Measurements from ENCODE around the gene JAML. TPM values are rescaled to one million over a fixed set of nuclear protein-coding genes. Genes with fewer than 3 reads are reported as not detected.

JAML gene
- total RNA-seq, 1 donor from 2014 or later = 17.2 TPM

- no peaks in the 10 kb centered on the region for H3K27me3 ChIP-seq
- H3K36me3 ChIP-seq = no peaks in the 10 kb centered on the region
- no peaks in the 10 kb centered on the region for H3K9me3 ChIP-seq
- TF ChIP-seq CTCF (IDR thresholded peaks at IDR 0.05) (no peak), POLR2AphosphoS5 (IDR thresholded peaks at IDR 0.05; ENCODE audit: insufficient read depth in 1 of 2, low read depth in 1 of 2) (no peak), POLR2A (IDR thresholded peaks at IDR 0.05) (no peak)
- H3K4me1 ChIP-seq = no peaks in the 10 kb centered on the region
- no peak overlapping the region for H3K27ac ChIP-seq
- no peak for DNase-seq (ENCODE audit: extremely low spot score in 2 of 2)
- no peak overlapping the region for H3K4me3 ChIP-seq
- intact Hi-C loops (cut with DNase I) = no loop called here
Measured at GRCh38 chr11:118205606-118206378, 19.0 kb downstream of the JAML start.

- Histone ChIP-seq H3K4me1 (peaks cover 8% of the 10 kb centered on the region), H3K27me3 (no peaks in the 10 kb centered on the region), H3K4me3 (no peak overlapping the region), H3K27ac (no peak overlapping the region), H3K9me3 (no peaks in the 10 kb centered on the region), H3K36me3 (no peaks in the 10 kb centered on the region)
- intact Hi-C loops (cut with DNase I) = no loop called here
- TF ChIP-seq POLR2AphosphoS5 (IDR thresholded peaks at IDR 0.05; ENCODE audit: insufficient read depth in 1 of 2, low read depth in 1 of 2) (no peak), POLR2A (IDR thresholded peaks at IDR 0.05) (no peak), CTCF (IDR thresholded peaks at IDR 0.05) (no peak)
- no peak for DNase-seq (ENCODE audit: extremely low spot score in 2 of 2)
Measured at GRCh38 chr11:118202599-118203422, 22.0 kb downstream of the JAML start.

- no peak for TF ChIP-seq CTCF (IDR thresholded peaks at IDR 0.05)
- no peak for TF ChIP-seq POLR2AphosphoS5 (IDR thresholded peaks at IDR 0.05; ENCODE audit: insufficient read depth in 1 of 2, low read depth in 1 of 2)
- TF ChIP-seq POLR2A (IDR thresholded peaks at IDR 0.05) = no peak
- DNase-seq (ENCODE audit: extremely low spot score in 2 of 2) = no peak
- H3K9me3 ChIP-seq = no peaks in the 10 kb centered on the region
- peaks cover 8% of the 10 kb centered on the region for H3K4me1 ChIP-seq
- intact Hi-C loops (cut with DNase I) = no loop called here
- no peak overlapping the region for H3K4me3 ChIP-seq
- H3K27ac ChIP-seq = no peak overlapping the region
- H3K27me3 ChIP-seq = no peaks in the 10 kb centered on the region
- no peaks in the 10 kb centered on the region for H3K36me3 ChIP-seq
Measured at GRCh38 chr11:118201966-118202365, 22.8 kb downstream of the JAML start.

GRCh38 chr11:118200901-118201680, 23.7 kb downstream of the JAML start:
- intact Hi-C loops (cut with DNase I) = no loop called here
- no peak overlapping the region for H3K4me3 ChIP-seq

More at GRCh38 chr11:118200901-118201680, 23.7 kb downstream of the JAML start:
- no peak for TF ChIP-seq CTCF (IDR thresholded peaks at IDR 0.05)
- no peak for TF ChIP-seq POLR2A (IDR thresholded peaks at IDR 0.05)
- no peak for TF ChIP-seq POLR2AphosphoS5 (IDR thresholded peaks at IDR 0.05; ENCODE audit: insufficient read depth in 1 of 2, low read depth in 1 of 2)
- peaks cover 8% of the 10 kb centered on the region for H3K4me1 ChIP-seq
- H3K36me3 ChIP-seq = no peaks in the 10 kb centered on the region
- no peak overlapping the region for H3K27ac ChIP-seq
- no peaks in the 10 kb centered on the region for H3K9me3 ChIP-seq
- DNase-seq (ENCODE audit: extremely low spot score in 2 of 2) = no peak
- H3K27me3 ChIP-seq = no peaks in the 10 kb centered on the region

All from vagina (tissue), 2 donors.